GM18870 (cell line): Measurements from ENCODE around the gene PLA2G5.

Experiments used
- ATAC-seq: cut with Tn5 transposase; IDR thresholded peaks from one replicate; pipeline ENCODE4 v1.9.1; 2021; ENCODE audit warnings: moderate library complexity; ENCODE audit not compliant: unreplicated experiment

The PLA2G5 gene

DNA sequence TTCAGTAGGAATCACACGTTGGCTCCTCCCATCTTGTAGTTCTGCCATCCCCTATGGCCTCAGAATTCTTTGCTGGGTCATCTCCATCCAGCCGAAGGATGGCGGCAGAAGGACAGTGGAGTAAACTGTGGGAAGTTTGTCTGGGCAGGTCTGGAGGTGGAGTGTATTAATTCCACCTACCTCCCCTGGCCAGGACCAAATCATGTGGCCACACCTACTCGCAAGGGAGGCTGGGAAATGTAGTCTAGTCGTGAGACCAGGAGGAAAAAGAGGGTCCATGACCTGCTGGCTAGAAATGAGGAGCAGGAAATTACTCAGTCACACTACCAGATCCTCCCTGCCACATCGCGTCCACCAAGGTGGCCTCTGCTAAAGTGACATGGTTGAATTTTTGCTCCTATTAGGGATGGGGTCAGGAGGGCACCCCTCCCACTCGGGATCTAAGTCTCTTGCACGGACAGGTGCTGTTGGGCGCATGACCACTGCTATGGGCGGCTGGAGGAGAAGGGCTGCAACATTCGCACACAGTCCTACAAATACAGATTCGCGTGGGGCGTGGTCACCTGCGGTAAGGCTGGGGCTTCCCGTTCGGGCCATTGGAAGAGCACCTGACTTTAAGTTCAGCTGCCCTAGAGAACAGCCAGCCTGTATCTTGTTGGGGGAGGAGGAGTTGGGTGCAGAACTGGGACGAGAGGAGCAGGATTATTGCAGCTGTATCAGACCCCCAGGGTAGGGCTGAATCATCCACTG, 19.5 kb downstream of the PLA2G5 start:
- ATAC-seq: no peak

DNA sequence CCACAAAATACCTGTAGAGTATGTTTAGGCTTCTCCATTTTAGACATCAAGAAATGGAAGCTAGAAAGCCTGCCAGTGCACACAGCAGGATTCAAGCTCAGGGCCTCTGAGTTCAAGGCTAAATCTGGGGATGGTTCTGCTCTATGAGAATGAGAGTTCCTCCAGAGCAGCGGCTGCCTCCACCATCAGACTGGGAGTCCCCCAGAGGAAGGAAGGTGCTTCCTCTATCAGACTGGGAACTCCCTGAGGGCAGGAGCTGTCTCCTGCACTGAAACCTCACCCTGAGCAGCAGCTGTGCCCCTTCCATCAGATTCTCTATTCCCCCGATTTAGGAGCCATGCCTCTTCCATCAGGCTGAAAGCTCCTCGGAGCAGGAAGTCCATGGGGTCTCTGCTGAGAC, 20.1 kb downstream of the PLA2G5 start:
- ATAC-seq: no peak

DNA sequence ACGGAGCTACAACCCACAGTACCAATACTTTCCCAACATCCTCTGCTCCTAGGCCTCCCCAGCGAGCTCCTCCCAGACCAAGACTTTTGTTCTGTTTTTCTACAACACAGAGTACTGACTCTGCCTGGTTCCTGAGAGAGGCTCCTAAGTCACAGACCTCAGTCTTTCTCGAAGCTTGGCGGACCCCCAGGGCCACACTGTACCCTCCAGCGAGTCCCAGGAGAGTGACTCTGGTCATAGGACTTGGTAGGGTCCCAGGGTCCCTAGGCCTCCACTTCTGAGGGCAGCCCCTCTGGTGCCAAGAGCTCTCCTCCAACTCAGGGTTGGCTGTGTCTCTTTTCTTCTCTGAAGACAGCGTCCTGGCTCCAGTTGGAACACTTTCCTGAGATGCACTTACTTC, 20.6 kb downstream of the PLA2G5 start:
- ATAC-seq: no peak

DNA sequence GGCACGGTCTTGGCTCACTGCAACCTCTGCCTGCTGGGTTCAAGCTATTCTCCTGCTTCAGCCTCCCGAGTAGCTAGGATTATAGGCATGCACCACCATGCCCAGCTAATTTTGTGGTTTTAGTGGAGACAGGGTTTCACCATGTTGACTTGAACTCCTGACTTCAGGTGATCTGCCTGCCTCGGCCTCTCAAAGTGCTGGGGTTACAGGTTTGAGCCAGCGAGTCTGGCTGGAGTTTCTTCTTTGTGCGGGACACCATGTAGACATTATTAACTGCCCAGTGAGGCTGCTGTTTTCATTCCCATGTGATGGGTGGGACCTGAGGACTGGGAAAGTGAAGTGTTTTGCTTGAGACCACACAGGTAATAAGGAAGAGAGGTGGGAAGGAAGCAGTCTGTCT, 23.3 kb downstream of the PLA2G5 start:
- ATAC-seq: no peak

DNA sequence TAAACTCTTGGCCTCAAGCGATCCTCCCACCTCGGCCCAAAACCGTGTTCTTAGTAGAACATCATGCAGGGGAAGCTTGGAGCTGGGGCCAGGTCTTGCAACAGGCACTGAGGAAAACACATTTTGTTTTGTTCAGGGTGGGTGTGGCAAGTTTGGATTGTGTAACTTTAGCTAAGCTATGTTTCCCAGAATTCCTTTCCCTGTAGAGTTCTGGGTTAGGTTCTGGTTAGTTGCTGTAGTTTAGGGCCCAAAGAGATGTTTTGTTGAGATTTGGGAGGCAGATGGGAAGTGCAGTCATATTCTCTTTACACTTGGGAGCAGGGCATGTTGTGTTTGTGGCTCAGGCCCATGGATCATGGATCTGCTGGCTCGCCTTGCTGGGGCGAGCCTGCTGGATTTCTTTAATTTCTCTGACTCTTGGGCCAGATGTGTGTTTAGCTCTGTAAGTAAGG, 24.0 kb downstream of the PLA2G5 start:
- no peak for ATAC-seq

DNA sequence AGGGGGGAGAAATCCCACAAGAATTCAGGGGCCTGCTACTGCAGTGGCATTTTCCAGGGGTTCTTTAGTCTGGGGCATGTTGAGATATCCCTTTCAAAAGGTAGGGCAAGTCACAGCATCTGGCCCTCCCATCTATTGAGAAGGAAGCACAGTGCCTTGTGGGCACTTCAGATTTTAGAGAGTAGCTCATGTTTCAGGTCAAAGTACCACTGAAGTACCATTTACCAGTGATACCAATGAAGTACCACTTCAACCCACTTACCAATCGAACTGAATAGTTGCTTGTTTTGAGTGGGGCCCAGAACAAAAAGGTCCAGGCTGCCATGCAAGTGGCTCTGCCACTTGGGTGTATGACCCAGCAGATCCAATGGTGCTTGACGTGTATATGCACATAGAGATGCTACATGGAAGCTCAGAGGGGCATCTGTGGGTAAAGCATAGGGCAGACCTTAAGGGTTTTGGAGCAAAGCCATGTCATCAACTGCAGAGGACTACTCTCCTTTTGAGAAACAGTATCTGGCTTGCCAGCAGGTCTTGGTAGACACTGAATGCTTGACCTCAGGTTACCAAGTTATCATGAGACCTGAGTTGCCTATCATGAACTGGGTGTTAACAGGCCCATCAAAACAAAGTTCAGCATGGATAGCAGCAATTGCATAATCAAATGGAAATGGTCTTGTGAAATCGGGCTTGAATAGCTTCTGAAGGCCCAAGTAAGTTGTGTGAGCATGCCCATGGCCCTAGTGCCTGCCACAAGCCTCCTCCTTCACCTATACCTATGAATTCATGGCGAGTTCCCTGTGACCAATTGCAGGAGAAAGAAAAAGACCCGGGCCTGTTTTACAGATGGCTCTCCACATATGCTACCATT, 25.8 kb downstream of the PLA2G5 start:
- no peak for ATAC-seq

DNA sequence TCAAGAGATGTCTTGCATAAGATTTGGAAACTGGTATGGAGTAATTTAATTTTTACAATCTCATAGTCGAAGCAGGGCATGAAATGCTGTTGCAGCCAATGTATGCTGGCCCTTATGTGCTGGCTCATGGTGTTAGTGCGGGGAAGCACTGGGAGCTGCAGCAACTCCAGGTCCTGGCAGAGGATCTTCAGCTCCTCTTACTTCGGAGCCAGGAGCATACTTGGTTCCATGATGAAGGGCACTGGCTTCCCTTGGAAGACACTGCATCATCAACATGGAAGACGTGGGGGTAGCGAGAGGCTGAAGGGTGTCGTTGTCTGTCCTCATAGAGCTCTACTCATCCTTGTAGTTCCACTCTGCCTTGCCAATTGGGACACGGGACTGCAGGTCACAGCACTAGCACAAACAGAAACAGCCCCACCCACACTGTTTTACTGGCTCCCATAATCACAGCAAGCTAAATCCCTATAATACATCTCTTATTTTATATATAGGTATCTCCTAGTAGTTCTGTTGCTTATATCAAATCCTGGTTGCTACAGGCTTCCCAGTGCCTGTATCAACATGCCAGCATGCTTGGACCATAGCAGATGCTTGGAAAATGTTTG, 26.9 kb downstream of the PLA2G5 start:
- ATAC-seq: no peak

DNA sequence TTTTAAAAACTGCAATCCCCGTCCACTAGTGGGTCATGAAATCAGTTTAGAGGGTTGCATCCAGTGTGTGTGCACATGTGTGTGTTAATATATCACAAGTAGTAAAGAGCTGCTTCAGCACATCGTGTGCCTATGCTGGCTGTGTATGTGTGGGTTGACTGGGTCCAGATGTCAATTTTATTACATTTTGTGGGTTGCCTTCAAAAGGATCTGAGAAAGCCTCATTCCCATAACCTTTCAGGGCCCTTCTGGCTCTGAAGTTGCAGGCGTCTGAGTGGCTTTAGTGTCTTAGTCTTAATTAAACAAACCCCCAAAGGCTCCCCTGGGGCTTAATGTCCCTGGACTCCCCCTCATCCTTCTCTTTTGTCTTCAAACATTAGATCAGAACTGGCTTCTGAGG, 29.5 kb downstream of the PLA2G5 start:
- no peak for ATAC-seq

DNA sequence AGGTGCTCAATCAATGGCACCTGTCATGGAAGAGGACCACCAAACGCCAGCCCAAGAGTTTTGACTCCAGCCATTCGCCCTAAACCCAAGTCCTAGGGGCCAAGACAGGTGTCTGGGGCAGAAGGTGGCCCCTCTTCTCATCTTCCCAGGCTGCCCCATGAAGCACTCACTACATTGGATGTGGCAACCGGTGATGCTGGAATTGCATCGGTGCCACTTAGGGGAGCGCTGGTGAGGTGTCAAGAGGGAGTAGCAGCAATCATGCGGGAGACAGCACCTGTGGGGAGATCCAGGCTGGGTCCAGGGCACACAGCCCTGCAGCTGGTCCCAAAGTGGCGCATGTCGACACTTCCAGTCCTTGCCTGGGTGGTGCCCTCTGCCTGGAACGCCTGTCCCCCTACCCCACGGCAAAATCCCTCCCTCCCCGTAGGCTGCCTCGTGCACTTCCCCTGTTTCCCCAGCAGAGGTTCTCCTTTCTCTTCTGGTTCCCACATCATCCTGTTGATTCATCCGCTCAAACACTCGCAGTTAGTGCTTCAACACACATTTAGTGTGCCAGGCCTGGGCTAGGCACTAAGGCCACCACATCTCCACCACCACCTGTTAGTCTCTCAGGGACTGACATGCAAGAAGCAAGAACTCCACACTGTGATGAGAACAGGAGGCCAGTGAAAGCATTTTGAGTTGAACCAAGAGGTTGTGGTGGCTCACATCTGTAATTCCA, 30.8 kb downstream of the PLA2G5 start:
- ATAC-seq: no peak

DNA sequence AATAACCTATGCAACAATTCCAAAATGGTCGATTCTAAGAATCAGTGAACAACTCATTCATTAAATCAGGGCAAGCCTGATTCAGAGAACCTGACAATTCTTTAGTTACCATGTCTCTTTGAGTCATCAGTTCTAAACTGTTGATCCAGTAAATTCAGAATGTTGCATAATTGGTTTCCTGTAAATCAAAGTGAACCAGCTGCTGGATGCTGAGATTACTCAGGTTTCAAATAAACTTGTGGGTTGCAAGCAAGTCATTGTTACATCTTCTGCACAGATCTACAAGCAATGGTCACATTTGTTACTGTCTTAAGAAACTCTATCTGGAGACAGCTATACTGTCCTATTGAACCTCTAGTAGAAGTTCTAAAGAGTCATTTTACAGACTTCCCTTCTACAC, 32.9 kb downstream of the PLA2G5 start:
- no peak for ATAC-seq

DNA sequence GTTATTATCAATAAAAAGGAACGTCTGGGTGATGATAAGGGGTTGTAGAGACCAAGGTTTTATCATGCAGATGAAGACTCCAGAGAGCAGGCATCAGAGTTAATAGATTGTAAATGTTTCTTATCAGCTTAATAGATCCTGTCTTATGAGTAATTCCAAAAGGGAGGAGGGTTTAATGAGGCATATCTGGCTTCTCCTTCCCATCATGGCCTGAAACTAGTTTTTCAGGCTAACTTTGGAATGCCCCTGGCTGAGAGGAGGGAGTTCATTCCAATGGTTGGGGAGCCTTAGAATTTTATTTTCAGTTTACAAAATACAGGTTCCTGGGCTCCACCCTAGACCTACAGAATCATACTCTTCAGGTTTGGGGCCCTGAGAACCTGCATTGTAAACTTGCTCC, 35.9 kb downstream of the PLA2G5 start:
- ATAC-seq: no peak

DNA sequence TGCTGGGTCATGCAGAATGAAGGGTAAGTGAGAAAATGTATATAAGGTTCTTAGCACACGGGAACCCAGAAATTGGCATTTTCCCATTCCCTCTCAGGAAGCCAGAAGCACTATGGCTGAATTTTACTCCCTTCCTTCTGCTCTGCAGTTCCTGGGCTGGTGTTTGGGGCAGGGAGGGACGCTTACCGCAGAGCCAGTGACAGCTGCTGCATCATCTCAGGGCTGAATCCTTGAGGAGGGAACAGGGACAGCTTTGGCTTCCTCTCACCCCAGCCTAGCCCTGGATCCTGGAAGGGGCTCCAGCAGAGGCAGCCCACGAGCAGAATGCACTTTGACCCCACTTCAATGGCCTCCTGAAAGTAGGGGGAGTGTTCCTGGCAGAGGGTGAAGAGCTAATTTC, 37.4 kb downstream of the PLA2G5 start:
- ATAC-seq: no peak

DNA sequence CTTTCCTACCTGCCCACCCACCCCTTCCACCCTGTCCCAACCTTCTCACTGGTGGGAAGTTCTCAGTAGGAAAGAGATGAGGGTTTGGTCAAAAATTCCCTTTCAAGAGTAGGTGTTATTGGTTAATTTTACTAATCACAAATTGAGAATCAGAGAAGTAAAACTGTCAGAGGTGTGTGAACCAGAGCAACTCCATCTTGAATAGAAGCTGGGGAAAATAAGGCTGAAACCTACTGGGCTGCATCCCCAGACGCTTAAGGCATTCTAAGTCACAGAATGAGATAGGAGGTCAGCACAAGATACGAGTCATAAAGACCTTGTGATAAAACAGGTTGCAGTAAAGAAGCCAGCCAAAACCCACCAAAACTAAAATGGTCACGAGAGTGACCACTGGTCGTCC, 37.8 kb downstream of the PLA2G5 start:
- ATAC-seq: no peak

DNA sequence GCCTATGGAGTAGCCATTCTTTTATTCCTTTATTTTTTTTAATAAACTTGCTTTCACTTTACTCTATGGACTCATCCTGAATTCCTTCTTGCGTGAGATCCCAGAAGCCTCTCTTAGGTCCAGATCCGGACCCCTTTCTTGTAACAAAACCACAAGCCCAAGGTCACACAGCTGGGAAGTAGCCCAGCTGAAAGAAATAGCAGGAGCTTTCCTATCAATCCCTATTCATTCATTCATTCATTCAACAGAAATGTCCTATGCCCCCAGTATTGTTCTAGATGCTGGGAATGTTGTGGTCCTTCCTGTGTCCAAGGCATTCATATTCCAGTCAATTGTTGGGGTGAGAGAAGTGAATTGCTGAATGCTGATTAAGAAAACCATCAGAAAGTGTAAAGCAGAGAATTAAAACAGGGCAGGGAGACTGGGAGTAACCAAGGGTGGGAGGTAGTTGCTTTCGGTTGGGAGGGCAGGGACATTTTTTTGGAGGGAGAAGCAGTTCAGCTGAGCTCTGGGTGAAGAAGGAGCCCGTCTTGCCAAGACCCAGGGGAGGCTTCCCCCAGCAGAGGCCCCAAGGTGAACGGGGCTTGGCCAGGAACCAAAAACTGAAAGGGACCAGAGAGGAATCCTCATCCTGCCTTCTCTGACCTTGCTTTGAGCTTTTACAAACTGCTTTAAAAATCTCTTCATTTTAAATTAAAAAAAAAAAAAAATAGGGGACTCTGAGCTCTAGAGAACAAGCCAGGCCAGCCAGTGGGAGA, 38.6 kb downstream of the PLA2G5 start:
- ATAC-seq: no peak

DNA sequence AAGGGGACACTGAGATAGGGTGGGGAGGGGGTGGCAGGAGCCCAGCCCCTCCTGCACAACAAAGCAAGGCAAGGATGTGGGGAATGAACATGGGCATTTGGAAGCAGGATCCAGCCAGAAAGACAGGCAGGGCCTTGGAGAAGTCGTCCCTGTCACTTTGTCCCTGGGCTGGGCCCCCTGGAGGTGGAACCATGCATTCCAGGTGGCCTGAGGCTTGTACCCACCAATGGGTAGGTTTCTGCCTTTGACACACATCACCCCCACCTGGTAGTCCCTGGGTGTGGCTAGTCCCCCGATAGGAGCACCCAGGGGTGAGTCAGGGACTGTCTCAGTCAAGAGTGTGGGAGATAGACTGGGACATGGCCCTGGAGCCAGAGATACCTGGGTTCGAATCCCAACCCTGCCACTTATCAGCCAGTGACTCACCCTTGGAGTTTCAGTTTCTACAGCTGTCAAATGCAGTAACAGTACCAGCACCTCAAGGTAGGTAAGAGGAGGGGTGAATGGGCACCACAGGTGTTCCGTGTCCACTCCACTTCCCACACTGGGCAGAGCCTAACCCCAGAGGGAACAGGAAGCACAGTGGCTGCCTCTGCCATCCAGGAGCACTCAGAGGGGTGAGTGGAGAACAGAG, 39.3 kb downstream of the PLA2G5 start:
- no peak for ATAC-seq

DNA sequence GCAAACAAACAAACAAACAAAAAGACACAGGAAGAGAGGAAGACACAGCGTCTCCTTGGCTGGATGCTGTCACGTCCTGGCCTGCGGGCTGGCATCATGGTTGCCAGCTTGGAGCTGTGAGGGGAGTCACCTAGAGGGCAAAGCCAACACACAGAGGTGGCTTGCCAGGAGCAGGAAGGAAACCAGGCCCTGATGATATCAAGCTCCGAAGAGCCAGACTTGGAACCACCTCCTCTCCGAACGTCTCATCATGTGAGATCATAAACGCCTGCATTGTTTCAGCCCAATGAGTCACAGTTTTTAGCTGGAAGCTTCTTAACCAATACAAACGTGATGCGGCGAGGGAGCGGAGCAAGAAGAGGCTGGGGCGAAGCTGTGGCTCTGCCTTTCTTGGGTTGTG, 40.7 kb downstream of the PLA2G5 start:
- no peak for ATAC-seq

DNA sequence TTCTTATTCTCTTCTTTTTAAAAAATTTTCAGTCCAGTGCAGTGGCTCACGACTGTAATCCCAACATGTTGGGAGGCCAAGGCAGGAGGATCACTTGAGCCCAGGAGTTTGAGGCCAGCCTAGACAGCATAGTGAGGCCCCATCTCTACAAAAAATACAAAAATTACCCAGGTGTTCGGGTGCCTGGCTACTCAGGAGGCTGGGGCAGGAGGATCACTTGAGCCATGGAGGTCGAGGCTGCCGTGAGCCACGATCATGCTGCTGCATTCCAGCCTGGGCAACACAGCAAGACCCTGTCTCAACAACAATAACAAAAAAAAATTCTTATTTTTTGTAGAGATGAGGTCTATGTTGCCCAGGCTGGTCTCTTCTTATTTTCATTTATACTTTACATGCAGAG, 41.5 kb downstream of the PLA2G5 start:
- ATAC-seq: no peak

DNA sequence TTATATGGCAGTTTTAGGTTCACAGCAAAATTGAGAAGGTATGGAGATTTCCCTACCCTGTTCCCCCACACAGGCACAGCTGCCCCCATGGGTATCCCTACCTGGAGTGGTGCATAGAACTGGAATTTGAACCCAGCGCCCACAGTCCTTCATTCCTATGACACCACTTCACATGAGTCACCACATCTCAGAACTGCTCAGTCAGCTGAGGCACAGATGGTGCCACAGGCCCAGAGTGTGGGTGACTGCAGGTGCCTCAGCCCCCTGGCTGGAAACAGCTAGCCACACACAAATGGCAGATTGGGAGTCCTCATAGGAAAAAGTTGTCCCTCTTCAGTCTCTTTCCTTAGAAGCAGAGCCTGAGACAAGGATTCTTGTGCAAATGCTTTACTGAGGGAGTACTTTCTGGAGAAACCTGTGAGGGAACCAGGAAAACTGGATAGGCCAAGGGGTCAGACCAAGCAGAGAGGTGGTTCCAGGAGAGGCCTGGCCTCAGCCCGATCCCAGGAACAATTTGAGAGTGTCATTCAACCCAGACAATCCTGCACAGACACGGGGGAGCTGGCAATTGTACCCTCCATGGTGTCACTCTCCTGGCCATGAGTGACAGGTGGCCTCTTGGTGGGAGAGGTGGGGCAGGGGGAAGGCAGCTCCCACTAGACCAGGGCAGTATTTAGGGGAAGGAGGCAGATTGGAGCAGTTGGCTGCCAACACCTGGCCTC, 42.4 kb downstream of the PLA2G5 start:
- ATAC-seq: no peak

DNA sequence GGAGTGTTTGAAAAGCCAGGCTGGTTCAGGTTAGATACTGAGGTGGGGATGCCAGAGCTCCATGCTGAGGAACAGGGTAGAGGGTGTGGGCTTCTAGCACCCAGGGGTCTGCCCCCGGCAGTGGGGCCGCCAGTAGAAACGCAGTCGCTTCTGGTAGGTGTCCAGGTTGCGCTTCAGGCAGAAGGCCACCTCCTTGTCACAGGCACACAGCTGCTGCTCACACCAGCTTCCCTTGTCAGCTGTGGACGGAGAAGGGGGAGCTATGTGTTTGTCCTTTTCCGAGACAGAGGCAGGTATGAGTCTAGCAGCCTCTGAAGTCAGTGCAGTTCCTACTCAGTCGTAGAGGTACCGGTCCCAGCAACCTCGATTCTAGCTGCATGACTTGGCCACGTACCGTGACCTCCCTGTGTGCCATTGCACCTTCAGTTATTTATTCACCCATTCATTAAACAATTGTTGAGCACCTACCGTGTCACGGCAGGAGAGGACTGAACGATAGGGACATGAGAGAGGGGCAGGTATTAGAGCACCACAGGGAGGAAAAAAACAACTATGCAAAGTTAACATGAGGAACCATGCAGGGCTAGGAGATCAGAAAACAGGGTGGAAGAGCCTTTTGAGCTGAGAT, 44.1 kb downstream of the PLA2G5 start:
- no peak for ATAC-seq
